HepG2 (cell line): ENCODE measurements around the gene LRRC34. TPM values are rescaled to one million over a fixed set of nuclear protein-coding genes. Genes with fewer than 3 reads are reported as not detected.

Experiments used
- ATAC-seq: fragments of 200-7000 bp; cut with Tn5 transposase; 3 replicates; pipeline ENCODE4 v1.9.1; 2020; ENCODE audit warnings: mild to moderate bottlenecking, moderate library complexity
- BruUV-seq: library from RNA; stranded (reverse); fragments of 400-500 nt; replicated peaks from 2 replicates; lab custom pipeline; 2021; lab: Mats Ljungman, UMichigan
- CTCF ChIA-PET: fragments of 300-600 bp; formaldehyde crosslinking; extraction: SDS; loops from one replicate; lab custom pipeline; 2021; ENCODE audit warnings: low total read pairs, inconsistent platforms, low intra/inter-chr PET ratio; lab: Yijun Ruan, JAX
- POLR2A ChIA-PET: fragments of 350-600 bp; sonication (Branson Sonifier 250); formaldehyde crosslinking; loops from one replicate; lab custom pipeline; 2020; ENCODE audit warnings: antibody characterized with exemption, inconsistent platforms; lab: Yijun Ruan, JAX
- DNase-seq: peaks from one replicate; pipeline ENCODE4 v3.0.0-alpha.2; 2015; ENCODE audit warnings: low spot score
- FAIRE-seq: peaks from 3 replicates; lab custom pipeline; 2011; peaks lifted over from hg19 to GRCh38; lab: Jason Lieb, UNC
- H2AFZ ChIP-seq: one replicate; pipeline ENCODE4 v1.6.1; 2011; ENCODE audit warnings: low read length, inconsistent platforms
- H3K27ac ChIP-seq: fragments of 300-600 bp; 3 replicates; pipeline ENCODE4 v1.8.0; 2011; ENCODE audit warnings: mixed run types, mild to moderate bottlenecking, mixed read lengths, low read length, inconsistent platforms; ENCODE audit not compliant: insufficient read depth; ENCODE audit errors: extremely low read length
- H3K27me3 ChIP-seq, 2 experiments: fragments of 200-600 bp in 1 of 2; 2 replicates in 1 of 2; 3 replicates in 1 of 2; pipeline versions ENCODE4 v1.6.0 to v1.8.0; 2011; ENCODE audit warnings: low read length in 2 of 2, mild to moderate bottlenecking in 2 of 2, moderate library complexity in 2 of 2, inconsistent platforms in 1 of 2; ENCODE audit not compliant: insufficient read depth in 2 of 2, control insufficient read depth in 1 of 2
- H3K36me3 ChIP-seq, 2 experiments: fragments of 200-600 bp in 1 of 2; replicated peaks in 1 of 2; 2 replicates in 1 of 2; 3 replicates in 1 of 2; pipeline versions ENCODE4 v1.5.1 to v1.8.0; 2011; ENCODE audit warnings: low read length in 2 of 2, inconsistent platforms in 1 of 2; ENCODE audit not compliant: insufficient read depth in 2 of 2, control insufficient read depth in 1 of 2
- H3K4me1 ChIP-seq: 2 replicates; pipeline ENCODE4 v1.5.1; 2012; ENCODE audit warnings: low read length, inconsistent platforms; ENCODE audit not compliant: insufficient read depth
- H3K4me2 ChIP-seq: 2 replicates; pipeline ENCODE4 v1.6.0; 2011; ENCODE audit warnings: low read depth, low read length, inconsistent platforms
- H3K4me3 ChIP-seq, 3 experiments: fragments of 200-600 bp in 1 of 3; sonication (generic), shearing (Covaris generic) in 1 of 3; replicated peaks in 1 of 3; 2 replicates each; pipeline ENCODE4 v1.5.1; 2011 to 2016; ENCODE audit warnings: low read length in 3 of 3, inconsistent platforms in 2 of 3, low read depth in 2 of 3, mild to moderate bottlenecking in 2 of 3, control low read depth in 1 of 3, mixed read lengths in 1 of 3; ENCODE audit not compliant: insufficient read depth in 1 of 3
- H3K79me2 ChIP-seq: one replicate; pipeline ENCODE4 v1.6.1; 2011; ENCODE audit warnings: low read length, inconsistent platforms; ENCODE audit not compliant: insufficient read depth
- H3K9ac ChIP-seq: 2 replicates; pipeline ENCODE4 v1.6.0; 2011; ENCODE audit warnings: mild to moderate bottlenecking, low read depth, low read length, inconsistent platforms; ENCODE audit not compliant: insufficient read depth
- H3K9me3 ChIP-seq: 2 replicates; pipeline ENCODE4 v1.5.1; 2012; ENCODE audit warnings: mild to moderate bottlenecking, low read length
- H4K20me1 ChIP-seq: 2 replicates; pipeline ENCODE4 v1.6.0; 2011; ENCODE audit warnings: inconsistent platforms, mild to moderate bottlenecking, low read length, moderate library complexity; ENCODE audit not compliant: insufficient read depth
- CBX5 ChIP-seq: sonication (generic); formaldehyde crosslinking; IDR thresholded peaks from 2 replicates; pipeline ENCODE4 v1.4.0; 2020; ENCODE audit warnings: missing genetic modification reagents, borderline replicate concordance
- EEA1 ChIP-seq: sonication (generic); formaldehyde crosslinking; IDR thresholded peaks from 2 replicates; pipeline ENCODE4 v1.5.1; 2020; ENCODE audit warnings: mild to moderate bottlenecking, missing genetic modification reagents, borderline replicate concordance
- ERF ChIP-seq: IDR thresholded peaks from 2 replicates; pipeline ENCODE4 v1.6.1; 2018; ENCODE audit warnings: missing biosample characterization, missing genetic modification reagents
- KDM6A ChIP-seq: IDR thresholded peaks from 2 replicates; pipeline ENCODE4 v1.6.1; 2016; ENCODE audit warnings: low read depth
- MED13 ChIP-seq: sonication (generic); formaldehyde crosslinking; IDR thresholded peaks from 2 replicates; pipeline ENCODE4 v1.5.0; 2020; ENCODE audit warnings: missing genetic modification reagents
- SIN3B ChIP-seq: fragments of 150-350 bp; IDR thresholded peaks from 2 replicates; pipeline ENCODE4 v1.6.1; 2014; ENCODE audit warnings: low read length
- SMC3 ChIP-seq: IDR thresholded peaks from 2 replicates; pipeline ENCODE4 v1.6.1; 2011; ENCODE audit warnings: low read length, improper control_type of control experiment
- TBX3 ChIP-seq: fragments of 450-650 bp; IDR thresholded peaks from 2 replicates; pipeline ENCODE4 v1.6.1; 2017; ENCODE audit warnings: antibody characterized with exemption, mild to moderate bottlenecking, inconsistent platforms, borderline replicate concordance
- ZBTB7A ChIP-seq: sonication (generic); formaldehyde crosslinking; IDR thresholded peaks from 2 replicates; pipeline ENCODE4 v1.8.0; 2022; ENCODE audit warnings: mild to moderate bottlenecking, missing genetic modification reagents
- ZFP62 ChIP-seq: sonication (generic); formaldehyde crosslinking; IDR thresholded peaks from 2 replicates; pipeline ENCODE4 v1.4.0; 2020; ENCODE audit warnings: missing genetic modification reagents
- ZFY ChIP-seq: sonication (generic); formaldehyde crosslinking; IDR thresholded peaks from 2 replicates; pipeline ENCODE4 v1.4.0; 2020; ENCODE audit warnings: missing genetic modification reagents
- ZNF670 ChIP-seq: sonication (generic); formaldehyde crosslinking; IDR thresholded peaks from 2 replicates; pipeline ENCODE4 v1.8.0; 2022; ENCODE audit warnings: mild to moderate bottlenecking, missing genetic modification reagents, borderline replicate concordance
- ZNF781 ChIP-seq: sonication (generic); formaldehyde crosslinking; IDR thresholded peaks from 2 replicates; pipeline ENCODE4 v1.5.1; 2020; ENCODE audit warnings: borderline replicate concordance, mild to moderate bottlenecking, missing genetic modification reagents; ENCODE audit errors: not compliant biosample characterization
- ZSCAN20 ChIP-seq: sonication (generic); formaldehyde crosslinking; IDR thresholded peaks from 2 replicates; pipeline ENCODE4 v1.4.0; 2020; ENCODE audit warnings: missing genetic modification reagents, mild to moderate bottlenecking, borderline replicate concordance
- WGBS: methylation state at CpG from one replicate; pipeline ENCODE4 v1.1.6; 2017; ENCODE audit warnings: low lambda C conversion rate; 5-methylcytosine and 5-hydroxymethylcytosine counted together
- in situ Hi-C: cut with HindIII; loops from 2 replicates; pipeline ENCODE4 v1.10.0; 2017; ENCODE audit warnings: low pct_unique_long_range_greater_than_20kb; ENCODE audit not compliant: extremely low pct_ligation_motif_present
- intact Hi-C: fragments of 100-400 bp; cut with micrococcal nuclease; formaldehyde crosslinking; loops from one replicate; pipeline ENCODE4 v1.10.0; 2022; ENCODE audit not compliant: unreplicated experiment
- polyA plus RNA-seq, 8 experiments: library from polyadenylated mRNA; depleted of rRNA in 3 of 8; stranded (reverse) in 7 of 8; unstranded in 1 of 8; fragments of >200 nt; fragmentation: Illumina TruSeq in 4 of 8; extraction: Trizol in 4 of 8; gene quantifications; 2 replicates each; pipeline versions ENCODE4 v1.2.1 to v1.2.3, GENCODE V29; 2011 to 2016; ENCODE audit warnings: low read depth in 4 of 8, missing spikeins in 1 of 8, mixed read lengths in 1 of 8; ENCODE audit not compliant: insufficient read depth in 1 of 8
- total RNA-seq, 5 experiments: library from RNA; depleted of rRNA; stranded (reverse); fragments of >200 nt; fragmentation: Illumina TruSeq; extraction: Trizol; gene quantifications; 2 replicates each; pipeline ENCODE4 v1.2.3, GENCODE V29; 2016; ENCODE audit warnings: low read depth in 1 of 5
- TF ChIP-seq, protein P1 (sequence below), 2 experiments: IDR thresholded peaks; 2 replicates each; pipeline ENCODE4 v1.6.1; 2011 to 2012; ENCODE audit warnings: low read length in 2 of 2, borderline replicate concordance in 1 of 2, low read depth in 1 of 2, mild to moderate bottlenecking in 1 of 2, moderate library complexity in 1 of 2
- TF ChIP-seq, protein P2 (sequence below): sonication (generic); formaldehyde crosslinking; IDR thresholded peaks from 2 replicates; pipeline ENCODE4 v1.4.0; 2020; ENCODE audit warnings: mild to moderate bottlenecking, missing genetic modification reagents

LRRC34 gene
- total and polyA plus RNA-seq, 2 of the 13 experiments (the other 11 are each of a cell fraction or from before 2014, with no cell fraction given): not detected

DNA sequence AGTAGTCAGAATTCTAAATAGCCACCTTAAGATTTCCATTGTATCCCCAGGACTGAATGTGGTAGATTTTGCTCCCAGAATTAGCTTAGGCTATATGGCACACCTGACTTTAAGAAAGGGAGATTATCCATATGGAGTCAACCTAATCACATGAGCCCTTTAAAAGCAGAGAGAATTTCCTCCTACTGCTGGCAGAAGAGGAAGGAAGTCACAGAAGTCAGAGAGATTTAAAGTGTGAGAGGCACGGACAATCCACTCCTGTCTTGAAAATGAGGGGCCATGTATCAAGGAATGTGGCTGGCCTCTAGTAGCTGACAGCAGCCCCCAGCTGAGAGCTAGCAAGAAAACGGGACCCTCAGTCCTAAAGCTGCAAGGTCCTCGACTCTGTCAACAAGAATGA lies 30.3 kb upstream of the LRRC34 start:
- BruUV-seq: no TSS peak
- H3K4me1 ChIP-seq: no peaks in the 10 kb centered on the region

More for the DNA sequence above, 30.3 kb upstream of the LRRC34 start:
- ChIA-PET CTCF (no interaction called here), POLR2A (no interaction called here)
- H3K4me2 ChIP-seq: no peak overlapping the region
- no peak overlapping the region for H2AFZ ChIP-seq
- no peak overlapping the region for H3K4me3 ChIP-seq
- in situ Hi-C loops (no loop called here), intact Hi-C loops (no loop called here)
- FAIRE-seq: no peak
- H3K27ac ChIP-seq: no peak overlapping the region
- TF ChIP-seq SMC3 (no peak), TBX3 (no peak), ZFY (CRISPR knock-in tag) (no peak), CBX5 (CRISPR knock-in tag) (no peak), ZNF781 (CRISPR knock-in tag) (no peak), ZNF670 (CRISPR knock-in tag) (no peak), ZBTB7A (CRISPR knock-in tag) (no peak), SIN3B (no peak), KDM6A (no peak), MED13 (CRISPR knock-in tag) (no peak), ZFP62 (no peak), EEA1 (CRISPR knock-in tag) (no peak), ERF (CRISPR knock-in tag) (no peak), ZSCAN20 (CRISPR knock-in tag) (no peak)
- TF ChIP-seq, protein P1, sequence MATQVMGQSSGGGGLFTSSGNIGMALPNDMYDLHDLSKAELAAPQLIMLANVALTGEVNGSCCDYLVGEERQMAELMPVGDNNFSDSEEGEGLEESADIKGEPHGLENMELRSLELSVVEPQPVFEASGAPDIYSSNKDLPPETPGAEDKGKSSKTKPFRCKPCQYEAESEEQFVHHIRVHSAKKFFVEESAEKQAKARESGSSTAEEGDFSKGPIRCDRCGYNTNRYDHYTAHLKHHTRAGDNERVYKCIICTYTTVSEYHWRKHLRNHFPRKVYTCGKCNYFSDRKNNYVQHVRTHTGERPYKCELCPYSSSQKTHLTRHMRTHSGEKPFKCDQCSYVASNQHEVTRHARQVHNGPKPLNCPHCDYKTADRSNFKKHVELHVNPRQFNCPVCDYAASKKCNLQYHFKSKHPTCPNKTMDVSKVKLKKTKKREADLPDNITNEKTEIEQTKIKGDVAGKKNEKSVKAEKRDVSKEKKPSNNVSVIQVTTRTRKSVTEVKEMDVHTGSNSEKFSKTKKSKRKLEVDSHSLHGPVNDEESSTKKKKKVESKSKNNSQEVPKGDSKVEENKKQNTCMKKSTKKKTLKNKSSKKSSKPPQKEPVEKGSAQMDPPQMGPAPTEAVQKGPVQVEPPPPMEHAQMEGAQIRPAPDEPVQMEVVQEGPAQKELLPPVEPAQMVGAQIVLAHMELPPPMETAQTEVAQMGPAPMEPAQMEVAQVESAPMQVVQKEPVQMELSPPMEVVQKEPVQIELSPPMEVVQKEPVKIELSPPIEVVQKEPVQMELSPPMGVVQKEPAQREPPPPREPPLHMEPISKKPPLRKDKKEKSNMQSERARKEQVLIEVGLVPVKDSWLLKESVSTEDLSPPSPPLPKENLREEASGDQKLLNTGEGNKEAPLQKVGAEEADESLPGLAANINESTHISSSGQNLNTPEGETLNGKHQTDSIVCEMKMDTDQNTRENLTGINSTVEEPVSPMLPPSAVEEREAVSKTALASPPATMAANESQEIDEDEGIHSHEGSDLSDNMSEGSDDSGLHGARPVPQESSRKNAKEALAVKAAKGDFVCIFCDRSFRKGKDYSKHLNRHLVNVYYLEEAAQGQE (IDR thresholded peaks at IDR 0.05; ENCODE audit: borderline replicate concordance in 1 of 2, low read depth in 1 of 2, low read length in 2 of 2): no peak
- TF ChIP-seq, protein P2, sequence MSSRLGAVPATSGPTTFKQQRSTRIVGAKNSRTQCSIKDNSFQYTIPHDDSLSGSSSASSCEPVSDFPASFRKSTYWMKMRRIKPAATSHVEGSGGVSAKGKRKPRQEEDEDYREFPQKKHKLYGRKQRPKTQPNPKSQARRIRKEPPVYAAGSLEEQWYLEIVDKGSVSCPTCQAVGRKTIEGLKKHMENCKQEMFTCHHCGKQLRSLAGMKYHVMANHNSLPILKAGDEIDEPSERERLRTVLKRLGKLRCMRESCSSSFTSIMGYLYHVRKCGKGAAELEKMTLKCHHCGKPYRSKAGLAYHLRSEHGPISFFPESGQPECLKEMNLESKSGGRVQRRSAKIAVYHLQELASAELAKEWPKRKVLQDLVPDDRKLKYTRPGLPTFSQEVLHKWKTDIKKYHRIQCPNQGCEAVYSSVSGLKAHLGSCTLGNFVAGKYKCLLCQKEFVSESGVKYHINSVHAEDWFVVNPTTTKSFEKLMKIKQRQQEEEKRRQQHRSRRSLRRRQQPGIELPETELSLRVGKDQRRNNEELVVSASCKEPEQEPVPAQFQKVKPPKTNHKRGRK: no peak
- no peak for ATAC-seq
- no peak for DNase-seq
- WGBS: 60% methylated on average over 1 of the region's 3 CpGs
- H3K27me3 ChIP-seq: no peaks in the 10 kb centered on the region
- no peaks in the 10 kb centered on the region for H4K20me1 ChIP-seq
- H3K36me3 ChIP-seq: no peaks in the 10 kb centered on the region
- no peaks in the 10 kb centered on the region for H3K9me3 ChIP-seq
- no peak overlapping the region for H3K9ac ChIP-seq
- H3K79me2 ChIP-seq: no peaks in the 10 kb centered on the region
